ENCODE data around the gene HDLBP. TPM values are rescaled to one million over a fixed set of nuclear protein-coding genes. Genes with fewer than 3 reads are reported as not detected.

Gene HDLBP
- total RNA-seq, 4 donors from 2014 or later = 383 to 486 (median 444) TPM

DNA sequence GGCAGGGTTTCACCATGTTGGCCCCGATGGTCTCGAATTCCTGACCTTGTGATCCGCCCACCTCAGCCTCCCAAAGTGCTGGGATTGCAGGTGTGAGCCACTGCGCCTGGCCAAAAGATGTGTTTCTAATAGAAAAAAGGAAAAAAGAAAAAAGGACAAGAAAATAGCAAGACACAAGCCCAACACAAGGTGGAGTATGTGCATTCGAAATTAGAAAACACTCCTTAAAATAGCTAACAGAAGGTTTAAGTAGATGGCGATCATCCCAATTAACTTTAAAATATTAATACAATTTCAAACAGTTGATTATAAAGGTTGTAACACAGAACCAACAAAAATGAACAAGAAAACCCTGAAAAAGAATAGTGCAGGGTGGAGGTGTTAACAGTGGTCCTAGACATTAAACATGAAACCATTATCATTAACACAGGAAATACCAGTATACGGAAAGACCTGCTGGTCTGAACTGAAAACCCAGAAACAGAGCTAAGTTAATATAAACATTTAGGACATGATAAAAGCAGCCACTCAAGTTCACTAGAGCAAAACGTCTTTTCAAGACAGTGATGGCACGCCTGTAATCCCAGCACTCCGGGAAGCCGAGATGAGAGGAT lies 57.9 kb downstream of the HDLBP start:
- intact Hi-C loops (cut with DNase I; ENCODE audit: low total_unique reads) = no loop called here

GRCh38 chr2:241256168-241256545 lies 59.3 kb downstream of the HDLBP start:
- intact Hi-C loops (cut with DNase I; ENCODE audit: low total_unique reads) (no loop called here), in situ Hi-C loops (cut with MboI; ENCODE audit: low sequenced_read_pairs in 4 of 4) (no loop called here)
- TF ChIP-seq CTCF (IDR thresholded peaks at IDR 0.05 in 4 of 5, conservative IDR thresholded peaks at IDR 0.05 in 1 of 5) = no peak
- no peak for TF ChIP-seq POLR2A (IDR thresholded peaks at IDR 0.05)
- H3K27ac ChIP-seq = no peak overlapping the region
- peaks cover 2 to 89% of the 10 kb centered on the region in 2 donors for H3K36me3 ChIP-seq
- ATAC-seq = no peak
- no peaks in the 10 kb centered on the region for H3K9me3 ChIP-seq
- no peak for DNase-seq
- no peaks in the 10 kb centered on the region for H3K27me3 ChIP-seq
- H3K4me3 ChIP-seq = no peak overlapping the region
- H3K4me1 ChIP-seq = no peaks in the 10 kb centered on the region

More for the DNA sequence above, 57.9 kb downstream of the HDLBP start:
- no peak for DNase-seq
- ATAC-seq = no peak
- Histone ChIP-seq H3K9me3 (no peaks in the 10 kb centered on the region), H3K4me1 (no peaks in the 10 kb centered on the region), H3K36me3 (peaks cover 2 to 87% of the 10 kb centered on the region in 2 donors), H3K27me3 (no peaks in the 10 kb centered on the region), H3K27ac (no peak overlapping the region), H3K4me3 (no peak overlapping the region)
- in situ Hi-C loops (cut with MboI; ENCODE audit: low sequenced_read_pairs in 4 of 4) = no loop called here
- TF ChIP-seq POLR2A (IDR thresholded peaks at IDR 0.05) (no peak), CTCF (IDR thresholded peaks at IDR 0.05 in 4 of 5, conservative IDR thresholded peaks at IDR 0.05 in 1 of 5) (no peak)

DNA sequence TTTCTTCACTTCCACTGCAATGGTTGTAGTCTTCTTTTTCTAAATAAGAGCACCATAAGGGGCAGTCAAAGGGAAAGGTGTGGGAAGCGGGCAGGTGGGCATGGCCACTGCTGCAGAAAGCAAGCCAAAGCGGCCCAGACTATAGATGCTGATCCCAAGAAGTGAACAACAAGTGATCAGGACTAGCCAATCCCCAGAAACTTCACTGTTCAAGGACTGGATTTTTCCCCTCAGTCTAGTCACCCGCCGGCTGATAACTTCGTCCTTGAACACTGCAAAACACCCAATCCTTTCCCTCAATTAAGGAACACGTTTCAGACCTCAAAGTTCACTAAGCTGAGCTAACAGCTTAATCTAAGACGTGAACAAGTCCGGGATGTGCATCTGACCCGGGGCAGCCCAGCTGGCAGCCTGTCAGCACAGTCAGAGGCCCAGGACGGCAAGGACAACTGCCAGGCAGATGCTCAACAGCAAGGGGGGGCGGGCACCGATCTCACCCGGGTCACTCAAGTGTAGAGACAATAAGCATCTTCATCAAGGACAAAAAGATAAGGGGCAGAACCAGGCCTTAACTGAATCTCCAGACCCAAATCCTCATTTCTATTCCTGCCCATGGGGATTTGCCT lies 59.8 kb downstream of the HDLBP start:
- in situ Hi-C loops (cut with MboI; ENCODE audit: low sequenced_read_pairs in 4 of 4) (no loop called here), intact Hi-C loops (cut with DNase I; ENCODE audit: low total_unique reads) (no loop called here)
- no peak overlapping the region for H3K4me3 ChIP-seq
- H3K9me3 ChIP-seq = no peaks in the 10 kb centered on the region
- no peaks in the 10 kb centered on the region for H3K27me3 ChIP-seq
- peaks cover 2 to 89% of the 10 kb centered on the region in 2 donors for H3K36me3 ChIP-seq
- no peak for TF ChIP-seq POLR2A (IDR thresholded peaks at IDR 0.05)
- no peak for TF ChIP-seq CTCF (IDR thresholded peaks at IDR 0.05 in 4 of 5, conservative IDR thresholded peaks at IDR 0.05 in 1 of 5)
- no peak for DNase-seq
- no peak for ATAC-seq
- no peak overlapping the region for H3K27ac ChIP-seq
- no peaks in the 10 kb centered on the region for H3K4me1 ChIP-seq

DNA sequence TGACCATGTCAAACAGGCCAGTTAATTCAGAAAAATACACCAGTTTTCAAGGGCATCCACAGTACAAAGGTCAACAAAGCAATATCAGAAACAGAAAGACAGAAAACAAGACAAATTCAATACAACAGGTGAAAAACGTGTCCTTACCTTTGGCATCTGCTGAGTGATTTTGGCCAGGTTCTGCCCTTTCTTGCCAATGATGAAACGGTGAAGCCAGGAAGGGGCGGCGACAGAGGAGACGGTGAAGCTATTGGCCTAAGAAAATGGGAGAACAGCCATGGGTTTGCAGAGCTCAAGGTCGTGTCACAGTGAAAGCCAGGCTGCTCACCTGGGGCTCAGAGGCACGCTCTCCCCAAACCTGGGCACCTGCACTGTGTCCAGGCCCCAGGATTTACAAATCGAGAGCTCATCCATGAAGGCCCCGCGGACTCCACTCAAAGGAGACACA lies 60.5 kb downstream of the HDLBP start:
- ATAC-seq (no peak), DNase-seq (no peak)
- in situ Hi-C loops (cut with MboI; ENCODE audit: low sequenced_read_pairs in 4 of 4) = no loop called here
- Histone ChIP-seq H3K27ac (no peak overlapping the region), H3K4me3 (no peak overlapping the region), H3K4me1 (no peaks in the 10 kb centered on the region), H3K9me3 (no peaks in the 10 kb centered on the region), H3K36me3 (peaks cover 2 to 89% of the 10 kb centered on the region in 2 donors), H3K27me3 (no peaks in the 10 kb centered on the region)
- intact Hi-C loops (cut with DNase I; ENCODE audit: low total_unique reads) = no loop called here
- no peak for TF ChIP-seq CTCF (IDR thresholded peaks at IDR 0.05 in 4 of 5, conservative IDR thresholded peaks at IDR 0.05 in 1 of 5)
- no peak for TF ChIP-seq POLR2A (IDR thresholded peaks at IDR 0.05)

Data from gastrocnemius medialis (tissue), 4 donors.